Right lobe of liver (tissue), 6 donors: ENCODE data around the gene VGLL4. TPM values are rescaled to one million over a fixed set of nuclear protein-coding genes. Genes with fewer than 3 reads are reported as not detected.

Source experiments
- ATAC-seq, 4 donors: fragments of 200-7000 bp; cut with Tn5 transposase; one replicate each; pipeline ENCODE4 v1.9.1; 2020; ENCODE audit warnings: mild to moderate bottlenecking in 4 of 4, moderate library complexity in 4 of 4
- DNase-seq, 3 donors: peaks; one replicate each; pipeline ENCODE4 v3.0.0-alpha.2; 2020
- H3K27ac ChIP-seq, 3 donors: fragments of 200-600 bp; one replicate each; pipeline ENCODE4 v1.8.0; 2022
- H3K27me3 ChIP-seq, 2 donors: fragments of 200-600 bp; one replicate each; pipeline ENCODE4 v1.8.0; 2022
- H3K36me3 ChIP-seq, 4 donors: fragments of 200-600 bp; sonication (generic) in 1 of 4; one replicate each; pipeline versions ENCODE4 v1.5.1 to v1.8.0; 2017 to 2022; ENCODE audit warnings: control low read depth in 1 of 4
- H3K4me1 ChIP-seq, 4 donors: fragments of 200-600 bp; sonication (generic) in 1 of 4; one replicate each; pipeline versions ENCODE4 v1.5.1 to v1.8.0; 2017 to 2022; ENCODE audit warnings: control low read depth in 1 of 4
- H3K4me3 ChIP-seq, 3 donors: fragments of 200-600 bp; one replicate each; pipeline ENCODE4 v1.8.0; 2022
- H3K9me3 ChIP-seq, 4 donors: fragments of 200-600 bp; sonication (generic) in 1 of 4; one replicate each; pipeline versions ENCODE4 v1.5.1 to v1.8.0; 2017 to 2022; ENCODE audit warnings: control low read depth in 1 of 4
- POLR2A ChIP-seq: fragments of 450-650 bp; IDR thresholded peaks from one replicate; pipeline ENCODE4 v1.6.1; 2017; ENCODE audit warnings: antibody characterized with exemption, mild to moderate bottlenecking
- WGBS: methylation state at CpG from one replicate; pipeline ENCODE4 v1.1.6; 2018; ENCODE audit warnings: low coverage, low lambda C conversion rate; ENCODE audit not compliant: insufficient coverage; ENCODE audit errors: missing lambda C conversion rate; 5-methylcytosine and 5-hydroxymethylcytosine counted together
- intact Hi-C, 2 donors: fragments of 100-400 bp; cut with DNase I; formaldehyde crosslinking; loops; one replicate each; pipeline versions ENCODE4 v1.11.2 to v1.14.1; 2022
- total RNA-seq, 6 experiments: library from RNA; depleted of rRNA in 2 of 6; stranded (reverse); fragments of >200 nt in 2 of 6; fragmentation: NEBNext Ultra II Directional in 3 of 6; extraction: Animal tissue kit (Norgen Biotek cat#: 25700) in 3 of 6; gene quantifications; one replicate each; pipeline versions ENCODE4 v1.1.0 to v1.2.4, GENCODE V29; 2016 to 2023
- TF ChIP-seq, protein P1 (sequence below), 4 donors: fragments of 200-600 bp in 3 of 4; fragments of 450-650 bp in 1 of 4; IDR thresholded peaks; one replicate each; pipeline versions ENCODE4 v1.5.1 to v1.8.0; 2016 to 2022; ENCODE audit warnings: antibody characterized with exemption in 4 of 4, mild to moderate bottlenecking in 2 of 4
- donor health status: DM: no; HTN: yes; CAD: no.
- donor health status: DM: no; HTN: no; CAD: no.
- donor health status: DM: no; HTN: no; CAD: no.
- donor health status: DM: no; HTN: yes; CAD: no.
- donor health status: DM: no; HTN: yes; CAD: no.

The VGLL4 gene
- total RNA-seq, 6 experiments from 2014 or later: 10.4 to 22.4 (median 15.2) TPM

DNA sequence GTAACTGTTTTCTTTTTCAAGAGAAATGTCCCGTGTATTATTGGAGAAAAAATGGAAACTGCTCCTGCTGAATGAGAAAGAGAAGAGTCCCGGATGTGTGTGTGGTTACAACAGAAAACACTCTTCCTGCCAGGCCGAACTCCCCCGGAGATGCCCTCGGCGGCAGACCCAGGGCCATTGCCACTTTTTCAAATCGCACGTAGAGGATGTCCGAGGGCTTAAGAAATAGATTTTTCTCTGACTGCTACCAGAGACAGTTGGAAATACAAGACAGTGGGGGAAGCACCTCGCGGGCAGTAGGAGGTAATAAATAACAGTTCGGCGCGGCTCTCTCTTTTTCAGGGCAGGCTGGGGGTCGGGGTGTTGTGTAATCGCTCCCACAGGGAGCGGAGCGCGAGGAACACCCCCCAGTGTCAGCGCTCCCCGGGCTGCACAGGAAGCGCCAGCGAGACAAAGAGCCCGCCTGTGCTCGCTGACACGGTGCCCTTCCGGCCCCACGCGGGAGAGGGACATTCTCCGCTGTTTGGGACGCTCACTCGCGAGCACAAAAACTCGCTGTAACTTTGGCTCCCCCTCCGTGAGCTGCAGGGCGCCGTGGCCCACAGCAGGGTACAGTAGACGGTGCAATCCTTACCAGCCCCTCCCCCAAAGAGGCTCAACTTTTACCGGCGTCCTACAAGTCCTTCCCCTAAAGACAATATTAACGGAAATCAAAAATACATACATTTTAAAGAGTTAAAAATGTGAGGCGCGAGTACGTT is 1.1 kb downstream of the VGLL4 start:
- no peaks in the 10 kb centered on the region for H3K36me3 ChIP-seq
- H3K9me3 ChIP-seq: no peaks in the 10 kb centered on the region
- WGBS: 0% methylated on average over 20 of the region's 44 CpGs
- no peaks in the 10 kb centered on the region for H3K4me1 ChIP-seq
- peak overlapping the region; percentile 66 to 71 (median 68) for H3K4me3 ChIP-seq
- intact Hi-C loops: no loop called here
- DNase-seq: peak; percentile 77 to 84 (median 82)
- peak overlapping the region; percentile 70 to 96 (median 75) for H3K27ac ChIP-seq
- TF ChIP-seq, protein P1, sequence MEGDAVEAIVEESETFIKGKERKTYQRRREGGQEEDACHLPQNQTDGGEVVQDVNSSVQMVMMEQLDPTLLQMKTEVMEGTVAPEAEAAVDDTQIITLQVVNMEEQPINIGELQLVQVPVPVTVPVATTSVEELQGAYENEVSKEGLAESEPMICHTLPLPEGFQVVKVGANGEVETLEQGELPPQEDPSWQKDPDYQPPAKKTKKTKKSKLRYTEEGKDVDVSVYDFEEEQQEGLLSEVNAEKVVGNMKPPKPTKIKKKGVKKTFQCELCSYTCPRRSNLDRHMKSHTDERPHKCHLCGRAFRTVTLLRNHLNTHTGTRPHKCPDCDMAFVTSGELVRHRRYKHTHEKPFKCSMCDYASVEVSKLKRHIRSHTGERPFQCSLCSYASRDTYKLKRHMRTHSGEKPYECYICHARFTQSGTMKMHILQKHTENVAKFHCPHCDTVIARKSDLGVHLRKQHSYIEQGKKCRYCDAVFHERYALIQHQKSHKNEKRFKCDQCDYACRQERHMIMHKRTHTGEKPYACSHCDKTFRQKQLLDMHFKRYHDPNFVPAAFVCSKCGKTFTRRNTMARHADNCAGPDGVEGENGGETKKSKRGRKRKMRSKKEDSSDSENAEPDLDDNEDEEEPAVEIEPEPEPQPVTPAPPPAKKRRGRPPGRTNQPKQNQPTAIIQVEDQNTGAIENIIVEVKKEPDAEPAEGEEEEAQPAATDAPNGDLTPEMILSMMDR (IDR thresholded peaks at IDR 0.05): no peak
- TF ChIP-seq POLR2A: peak; percentile 61
- no peaks in the 10 kb centered on the region for H3K27me3 ChIP-seq
- peak; percentile 78 to 85 (median 84) for ATAC-seq

DNA sequence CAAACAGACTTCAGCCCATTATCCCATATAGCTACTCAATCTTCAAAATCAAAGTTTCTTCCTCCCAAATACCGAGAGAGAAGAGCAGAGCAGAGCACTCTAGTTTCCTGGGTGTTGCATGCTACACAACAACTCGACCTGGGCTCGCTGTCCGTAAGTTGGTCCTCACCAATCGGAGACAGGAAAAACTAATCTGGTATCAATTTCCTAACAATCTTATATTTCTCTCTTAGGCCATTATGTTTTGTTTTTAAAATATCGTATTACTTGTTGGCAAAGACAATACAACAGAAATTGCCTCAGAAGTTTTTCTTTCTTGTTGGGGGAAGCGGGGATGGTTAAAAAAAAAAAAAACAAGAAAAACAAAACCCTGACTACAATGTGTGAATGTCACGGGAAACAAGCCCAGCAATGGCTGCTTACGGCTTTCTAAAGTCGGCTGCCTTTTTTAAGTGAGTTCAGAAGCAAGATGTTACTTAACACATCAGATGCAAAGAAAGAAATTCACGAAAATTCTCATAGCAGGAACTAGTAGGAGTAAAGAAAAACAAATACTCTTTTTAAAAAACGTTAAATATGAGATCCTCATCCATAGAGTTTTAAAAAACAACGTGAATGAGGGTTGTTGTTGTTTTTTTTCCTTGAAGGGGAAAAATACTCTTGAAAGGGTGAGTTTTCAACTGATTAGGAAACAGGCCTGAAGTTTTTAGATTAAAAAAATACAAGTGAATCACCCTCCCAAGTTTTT is 1.9 kb downstream of the VGLL4 start:
- Histone ChIP-seq H3K27me3 (no peaks in the 10 kb centered on the region), H3K27ac (peak overlapping the region; percentile 70 to 96 (median 75)), H3K9me3 (no peaks in the 10 kb centered on the region), H3K36me3 (no peaks in the 10 kb centered on the region), H3K4me3 (peak overlapping the region; percentile 66 to 71 (median 68)), H3K4me1 (no peaks in the 10 kb centered on the region)
- 0% methylated on average over 13 of the region's 13 CpGs for WGBS
- ATAC-seq (peak in 1 of 4 donors; percentile 21), DNase-seq (no peak)
- no peak for TF ChIP-seq POLR2A
- TF ChIP-seq, protein P1 (IDR thresholded peaks at IDR 0.05): no peak
- intact Hi-C loops: no loop called here

DNA sequence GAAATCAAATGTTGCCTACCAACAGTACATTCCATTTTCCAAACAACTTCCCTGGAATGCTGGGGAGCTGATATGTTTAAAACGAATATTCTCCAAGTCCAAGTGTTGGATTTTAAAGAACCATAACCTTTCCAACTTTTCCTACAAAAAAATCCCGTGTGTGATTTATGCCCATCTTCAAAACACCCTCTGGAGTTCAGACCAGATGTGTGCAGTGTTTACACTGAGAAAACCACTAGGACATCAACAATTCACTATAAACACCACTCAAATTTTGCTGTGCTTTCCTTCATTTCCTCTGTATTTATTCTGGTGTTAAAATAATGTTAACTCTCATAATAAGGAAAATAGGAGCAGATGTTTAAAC is 2.4 kb downstream of the VGLL4 start:
- no peaks in the 10 kb centered on the region for H3K36me3 ChIP-seq
- ATAC-seq (no peak), DNase-seq (no peak)
- intact Hi-C loops: no loop called here
- no peak for TF ChIP-seq POLR2A
- TF ChIP-seq, protein P1 (IDR thresholded peaks at IDR 0.05): no peak
- no peaks in the 10 kb centered on the region for H3K27me3 ChIP-seq
- peak overlapping the region; percentile 70 to 96 (median 75) for H3K27ac ChIP-seq
- H3K9me3 ChIP-seq: no peaks in the 10 kb centered on the region
- H3K4me1 ChIP-seq: no peaks in the 10 kb centered on the region
- 21% methylated on average over 2 of the region's 2 CpGs for WGBS
- peak overlapping the region in 2 of 3 donors; percentile 68 to 71 for H3K4me3 ChIP-seq

DNA sequence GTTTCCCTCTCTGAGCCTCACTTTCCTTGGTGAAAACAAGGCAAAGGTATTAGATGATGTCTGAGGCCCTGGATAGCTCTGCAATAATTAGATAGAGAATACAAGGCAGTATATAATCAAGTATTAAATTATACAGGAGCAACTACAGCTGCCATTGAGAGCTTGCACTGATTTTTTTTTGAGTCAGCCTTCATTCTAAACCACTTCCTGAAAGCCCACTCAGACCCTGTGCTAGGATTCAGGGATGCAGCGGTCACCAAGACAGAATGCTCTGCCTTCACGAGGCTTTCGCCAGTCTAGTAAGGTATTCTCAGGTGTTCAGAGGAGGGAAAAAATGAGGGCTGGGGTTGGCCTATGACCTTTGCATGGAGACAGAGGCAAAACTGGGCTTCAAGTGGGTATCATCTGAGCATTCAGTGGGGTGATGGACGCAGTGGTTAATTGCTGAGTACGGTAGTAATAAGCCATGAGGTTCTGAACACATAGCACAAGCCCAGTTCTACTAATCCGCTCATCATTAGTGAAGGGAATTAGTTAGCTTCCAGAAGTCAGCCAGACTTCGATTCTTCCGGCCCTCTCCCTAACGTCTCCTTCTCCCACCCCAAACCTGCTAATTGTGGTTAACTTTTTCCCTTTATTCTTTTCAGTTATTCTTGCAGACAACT is 3.6 kb downstream of the VGLL4 start:
- no peaks in the 10 kb centered on the region for H3K9me3 ChIP-seq
- H3K36me3 ChIP-seq: no peaks in the 10 kb centered on the region
- intact Hi-C loops: no loop called here
- no peak overlapping the region for H3K4me3 ChIP-seq
- H3K27ac ChIP-seq: peak overlapping the region in 1 of 3 donors; percentile 75
- DNase-seq (no peak), ATAC-seq (no peak)
- WGBS: 88% methylated on average over 8 of the region's 9 CpGs
- no peaks in the 10 kb centered on the region for H3K27me3 ChIP-seq
- peaks cover 0 to 2% (median 0%) of the 10 kb centered on the region in 4 donors for H3K4me1 ChIP-seq
- TF ChIP-seq POLR2A: no peak
- TF ChIP-seq, protein P1 (IDR thresholded peaks at IDR 0.05): no peak
